Heart left ventricle (tissue), 16 donors: ENCODE data around the gene FLNB. TPM values are rescaled to one million over a fixed set of nuclear protein-coding genes. Genes with fewer than 3 reads are reported as not detected.

Experiments used
- ATAC-seq, 4 donors: fragments of 200-7000 bp; cut with Tn5 transposase; one replicate each; pipeline ENCODE4 v1.9.1; 2020 to 2022; ENCODE audit warnings: moderate library complexity in 4 of 4, mild to moderate bottlenecking in 3 of 4, moderate number of reproducible peaks in 1 of 4
- DNase-seq, 5 donors: peaks; one replicate each; pipeline ENCODE4 v3.0.0-alpha.2; 2020
- H3K27ac ChIP-seq, 12 donors: fragments of 200-600 bp; sonication (generic) in 4 of 12; one replicate each; pipeline versions ENCODE4 v1.5.0 to v1.8.0; 2016 to 2022; ENCODE audit warnings: mild to moderate bottlenecking in 2 of 12
- H3K27me3 ChIP-seq, 9 donors: fragments of 200-600 bp; sonication (generic) in 2 of 9; one replicate each; pipeline versions ENCODE4 v1.5.1 to v1.8.0; 2016 to 2022; ENCODE audit warnings: mild to moderate bottlenecking in 3 of 9
- H3K36me3 ChIP-seq, 9 donors: fragments of 200-600 bp; sonication (generic) in 2 of 9; one replicate each; pipeline versions ENCODE4 v1.5.0 to v1.8.0; 2018 to 2022; ENCODE audit warnings: mild to moderate bottlenecking in 2 of 9
- H3K4me1 ChIP-seq, 12 donors: fragments of 200-600 bp; sonication (generic) in 4 of 12; one replicate each; pipeline versions ENCODE4 v1.5.0 to v1.8.0; 2016 to 2022; ENCODE audit warnings: mild to moderate bottlenecking in 3 of 12
- H3K4me3 ChIP-seq, 12 donors: fragments of 200-600 bp; sonication (generic) in 4 of 12; one replicate each; pipeline versions ENCODE4 v1.5.0 to v1.8.0; 2017 to 2022; ENCODE audit warnings: mild to moderate bottlenecking in 9 of 12, moderate library complexity in 4 of 12
- H3K9me3 ChIP-seq, 12 donors: fragments of 200-600 bp; sonication (generic) in 4 of 12; one replicate each; pipeline versions ENCODE4 v1.5.0 to v1.8.0; 2016 to 2022; ENCODE audit warnings: mild to moderate bottlenecking in 1 of 12
- POLR2A ChIP-seq, 2 donors: fragments of 450-650 bp; IDR thresholded peaks; one replicate each; pipeline ENCODE4 v1.6.1; 2017; ENCODE audit warnings: antibody characterized with exemption in 2 of 2, mild to moderate bottlenecking in 2 of 2, moderate library complexity in 2 of 2
- WGBS, 4 donors: extraction: QIAGEN DNeasy Blood & Tissue Kit in 2 of 4; methylation state at CpG; one replicate each; pipeline versions ENCODE4 v1.1.5 to v1.1.7; 2013 to 2018; 5-methylcytosine and 5-hydroxymethylcytosine counted together
- intact Hi-C, 10 donors: fragments of 100-400 bp; cut with DNase I; formaldehyde crosslinking; loops; one replicate each; pipeline versions ENCODE4 v1.11.1 to v1.14.2; 2022
- polyA plus RNA-seq, 2 donors: library from polyadenylated mRNA; stranded (reverse); fragments of 200-250 nt; gene quantifications; one replicate each; pipeline ENCODE4 v1.2.3, GENCODE V29; 2013
- total RNA-seq, 9 donors: library from RNA; depleted of rRNA in 2 of 9; stranded (reverse); fragments of >200 nt in 2 of 9; fragmentation: NEBNext Ultra II Directional in 3 of 9; extraction: Animal tissue kit (Norgen Biotek cat#: 25700) in 3 of 9; gene quantifications; one replicate each; pipeline versions ENCODE4 v1.1.0 to v1.2.4, GENCODE V29; 2016 to 2023
- TF ChIP-seq, protein P1 (sequence below), 12 donors: fragments of 200-600 bp; sonication (generic) in 4 of 12; IDR thresholded peaks; one replicate each; pipeline versions ENCODE4 v1.5.0 to v1.8.0; 2018 to 2022; ENCODE audit warnings: antibody characterized with exemption in 12 of 12, mild to moderate bottlenecking in 5 of 12
- donor health status: ischemic (EF 13 %, LVEDD 7.1; RV severe dilation, severe dysfunction).
- donor health status: healthy with polysubstance abuse.
- donor health status: DM: no; HTN: yes; CAD: no.
- donor health status: DM: no; HTN: no; CAD: no.
- donor health status: ischemic (EF 25% LVEDD 6.9; RV normal size, moderate dysfunction).
- donor health status: ischemic (EF 25% LVEDD 5.7; RV mildly dilated, moderate dysfunction).
- donor health status: healthy.
- donor health status: DM: yes; HTN: yes; CAD: no.
- donor health status: ischemic (EF 35%, LVEDD 5.7; RV mildly dilated, moderate dysfunction).
- donor health status: nonischemic (EF 11% LVEDD 7.7; RV severe dilation, severe dysfunction).
- donor health status: DM: yes; HTN: yes; CAD: no.
- donor health status: PGD.
- donor health status: ischemic (EF 29% LVEDD 5.4; RV normal size, mild dysfunction).
- donor health status: nonischemic (EF 23%, LVEDD 6.1; RV moderate dilation, normal function).

The FLNB gene
- total and polyA plus RNA-seq, 11 donors: 30.5 to 75.6 (median 40.6) TPM

DNA sequence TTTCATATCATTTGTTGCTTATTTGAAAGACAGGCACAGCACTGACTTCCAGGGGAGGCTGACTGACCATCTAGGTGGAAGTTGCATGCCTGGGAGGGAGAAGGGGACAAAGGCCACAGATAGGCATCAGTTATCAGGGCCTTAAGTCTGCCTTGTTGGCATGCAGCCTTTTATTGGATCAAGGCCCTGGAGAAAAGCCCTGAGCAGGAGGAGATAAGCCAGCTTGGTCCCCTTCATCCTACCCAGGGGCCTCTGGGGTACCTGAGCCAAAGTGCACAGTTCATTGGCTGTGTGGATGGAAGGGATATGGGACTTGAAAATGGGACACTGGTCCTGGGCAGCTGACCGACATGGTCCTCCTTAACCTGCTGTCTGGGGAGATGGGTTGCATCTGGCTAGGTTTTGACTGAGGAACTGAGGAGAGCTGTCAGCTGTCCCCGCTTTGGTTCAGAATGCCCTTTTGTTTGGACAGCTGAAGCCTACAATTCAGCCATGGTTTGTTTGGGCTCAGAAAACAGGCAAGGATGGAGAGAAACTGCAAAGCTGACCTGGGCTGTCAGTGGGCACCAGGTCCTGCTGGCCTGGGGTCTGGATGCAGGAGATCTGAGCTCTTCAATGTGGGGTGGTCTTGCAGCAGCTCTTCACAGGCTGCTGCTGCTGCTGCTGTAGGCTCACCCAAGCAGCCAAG, 60.0 kb downstream of the FLNB start:
- H3K36me3 ChIP-seq: no peaks in the 10 kb centered on the region
- intact Hi-C loops: loop anchor here in 1 of 10 donors (10.0 kb wide), 1 partner anchor 53 kb away; no protein-coding TSS in a partner anchor
- ATAC-seq (no peak), DNase-seq (no peak)
- WGBS, 4 donors: 70 to 91% (median 85%) methylated on average over 2 of the region's 2 CpGs
- no peak overlapping the region for H3K4me3 ChIP-seq
- TF ChIP-seq, protein P1, sequence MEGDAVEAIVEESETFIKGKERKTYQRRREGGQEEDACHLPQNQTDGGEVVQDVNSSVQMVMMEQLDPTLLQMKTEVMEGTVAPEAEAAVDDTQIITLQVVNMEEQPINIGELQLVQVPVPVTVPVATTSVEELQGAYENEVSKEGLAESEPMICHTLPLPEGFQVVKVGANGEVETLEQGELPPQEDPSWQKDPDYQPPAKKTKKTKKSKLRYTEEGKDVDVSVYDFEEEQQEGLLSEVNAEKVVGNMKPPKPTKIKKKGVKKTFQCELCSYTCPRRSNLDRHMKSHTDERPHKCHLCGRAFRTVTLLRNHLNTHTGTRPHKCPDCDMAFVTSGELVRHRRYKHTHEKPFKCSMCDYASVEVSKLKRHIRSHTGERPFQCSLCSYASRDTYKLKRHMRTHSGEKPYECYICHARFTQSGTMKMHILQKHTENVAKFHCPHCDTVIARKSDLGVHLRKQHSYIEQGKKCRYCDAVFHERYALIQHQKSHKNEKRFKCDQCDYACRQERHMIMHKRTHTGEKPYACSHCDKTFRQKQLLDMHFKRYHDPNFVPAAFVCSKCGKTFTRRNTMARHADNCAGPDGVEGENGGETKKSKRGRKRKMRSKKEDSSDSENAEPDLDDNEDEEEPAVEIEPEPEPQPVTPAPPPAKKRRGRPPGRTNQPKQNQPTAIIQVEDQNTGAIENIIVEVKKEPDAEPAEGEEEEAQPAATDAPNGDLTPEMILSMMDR (IDR thresholded peaks at IDR 0.05): no peak
- TF ChIP-seq POLR2A (IDR thresholded peaks at IDR 0.05): no peak
- no peaks in the 10 kb centered on the region for H3K9me3 ChIP-seq
- H3K4me1 ChIP-seq: peaks cover 0 to 53% (median 22%) of the 10 kb centered on the region in 12 donors
- H3K27ac ChIP-seq: peak overlapping the region in 1 of 12 donors; percentile 82
- no peaks in the 10 kb centered on the region for H3K27me3 ChIP-seq

DNA sequence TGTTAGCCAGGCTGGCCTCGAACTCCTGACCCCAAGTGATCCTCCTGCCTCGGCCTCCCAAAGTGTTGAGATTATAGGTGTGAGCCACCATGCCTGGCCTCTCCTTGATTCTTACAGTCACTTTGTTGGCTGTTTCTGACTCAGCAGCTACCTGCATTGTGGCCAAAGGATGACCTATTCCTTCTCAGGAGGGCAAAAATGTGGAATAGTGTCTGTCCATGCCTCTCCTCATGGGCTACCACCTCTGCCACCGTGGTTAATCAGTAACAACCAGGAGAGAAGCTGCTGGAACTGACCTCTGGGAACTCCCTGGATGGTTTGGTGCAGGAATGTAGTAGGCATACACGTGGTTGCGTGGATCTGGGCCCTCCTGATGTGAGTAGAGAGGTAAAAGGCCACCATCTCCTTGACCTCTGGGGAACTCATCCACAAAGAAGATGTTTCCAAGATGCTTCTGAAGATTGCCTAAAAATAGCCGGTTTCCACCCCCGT, 63.3 kb downstream of the FLNB start:
- ATAC-seq (no peak), DNase-seq (no peak)
- no peak for TF ChIP-seq POLR2A (IDR thresholded peaks at IDR 0.05)
- TF ChIP-seq, protein P1 (IDR thresholded peaks at IDR 0.05): no peak
- Histone ChIP-seq H3K36me3 (no peaks in the 10 kb centered on the region), H3K4me1 (peaks cover 0 to 52% (median 27%) of the 10 kb centered on the region in 12 donors), H3K9me3 (no peaks in the 10 kb centered on the region), H3K4me3 (no peak overlapping the region), H3K27me3 (no peaks in the 10 kb centered on the region), H3K27ac (peak overlapping the region in 1 of 12 donors; percentile 75)
- WGBS, 4 donors: 68 to 78% (median 71%) methylated on average over 5 to 7 of the region's 7 CpGs
- intact Hi-C loops: no loop called here

DNA sequence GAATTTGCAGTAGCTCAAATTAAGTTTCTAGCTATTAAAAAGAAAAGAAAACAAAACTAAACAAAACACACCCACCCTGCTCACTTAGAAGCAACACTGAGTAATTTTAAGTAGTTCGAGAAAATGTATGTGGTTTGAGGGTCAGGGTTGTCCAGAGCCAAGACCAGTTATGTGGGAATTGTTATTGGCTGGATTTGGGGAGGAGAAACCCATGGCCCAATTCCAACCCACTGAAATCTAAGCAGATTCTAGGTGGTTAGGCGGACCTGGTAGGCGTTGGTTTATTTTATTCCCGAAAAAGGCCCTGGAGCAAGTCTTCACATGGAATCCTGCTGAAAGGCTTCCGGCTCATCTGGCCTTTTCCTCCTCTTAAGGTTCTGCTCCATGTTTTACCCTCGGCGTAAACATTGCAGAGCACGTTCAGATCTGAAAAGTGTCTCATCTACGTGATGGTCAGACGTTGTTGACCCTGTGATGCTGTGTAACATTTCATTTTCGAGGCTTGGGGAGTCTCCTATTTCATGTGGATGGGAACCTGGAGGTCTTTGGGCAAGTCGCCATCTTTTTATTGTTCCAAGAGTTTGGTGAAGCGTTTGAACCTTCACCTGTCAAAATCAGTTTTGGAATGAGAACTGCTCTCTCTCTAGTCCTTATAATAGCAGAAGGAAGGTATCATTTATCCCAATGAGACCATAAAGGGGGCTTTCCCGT, 64.0 kb downstream of the FLNB start:
- Histone ChIP-seq H3K4me3 (no peak overlapping the region), H3K9me3 (no peaks in the 10 kb centered on the region), H3K27me3 (no peaks in the 10 kb centered on the region), H3K4me1 (peaks cover 0 to 46% (median 27%) of the 10 kb centered on the region in 12 donors), H3K36me3 (peaks cover 0 to 7% (median 3%) of the 10 kb centered on the region in 9 donors), H3K27ac (peak overlapping the region in 1 of 12 donors; percentile 75)
- no peak for TF ChIP-seq POLR2A (IDR thresholded peaks at IDR 0.05)
- TF ChIP-seq, protein P1 (IDR thresholded peaks at IDR 0.05): no peak
- intact Hi-C loops: no loop called here
- 90 to 92% (median 90%) methylated on average over 14 of the region's 14 CpGs for WGBS, 4 donors
- no peak for DNase-seq
- no peak for ATAC-seq

DNA sequence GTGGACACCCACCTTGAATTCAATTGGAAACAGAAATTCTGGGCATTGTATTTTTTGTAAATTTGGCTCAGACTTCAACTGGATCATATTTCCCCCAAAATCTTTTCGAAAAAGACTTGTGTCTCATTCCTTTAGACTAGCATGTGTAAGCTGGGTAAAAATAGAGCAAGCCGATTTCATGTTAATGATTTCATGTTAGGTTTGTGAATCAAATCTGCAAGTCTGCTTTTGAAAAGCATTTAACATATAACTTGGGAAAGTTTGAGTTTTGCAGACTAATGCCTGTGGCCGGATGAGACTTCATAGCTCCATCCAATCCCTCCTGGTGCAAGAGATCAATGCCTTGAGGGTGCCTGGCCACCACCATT, 64.5 kb downstream of the FLNB start:
- 81 to 90% (median 81%) methylated on average over 3 of the region's 3 CpGs for WGBS, 4 donors
- ATAC-seq: no peak
- intact Hi-C loops: no loop called here
- Histone ChIP-seq H3K4me3 (no peak overlapping the region), H3K9me3 (no peaks in the 10 kb centered on the region), H3K36me3 (peaks cover 0 to 12% (median 9%) of the 10 kb centered on the region in 9 donors), H3K4me1 (peaks cover 0 to 44% (median 26%) of the 10 kb centered on the region in 12 donors), H3K27ac (peak overlapping the region in 1 of 12 donors; percentile 75), H3K27me3 (no peaks in the 10 kb centered on the region)
- TF ChIP-seq POLR2A (IDR thresholded peaks at IDR 0.05): no peak
- TF ChIP-seq, protein P1 (IDR thresholded peaks at IDR 0.05): no peak
- no peak for DNase-seq
